ENCODE data around the gene PBOV1.

Gene PBOV1

GRCh38 chr6:138218449-138218848 lies at the start of gene PBOV1:
Gene PBOV1, minus strand, starts transcription at chr6:138218491. Its CDS starts 96 bp downstream, at chr6:138218395.
- DNase-seq: no peak

- DNase-seq: no peak
Observed at GRCh38 chr6:138266095-138266494, 47.8 kb upstream of the PBOV1 start.

GRCh38 chr6:138264372-138264880 lies 46.1 kb upstream of the PBOV1 start:
- DNase-seq: no peak

GRCh38 chr6:138263963-138264362 lies 45.7 kb upstream of the PBOV1 start:
- DNase-seq: no peak

GRCh38 chr6:138261116-138261780 lies 43.0 kb upstream of the PBOV1 start:
- no peak for DNase-seq

DNA sequence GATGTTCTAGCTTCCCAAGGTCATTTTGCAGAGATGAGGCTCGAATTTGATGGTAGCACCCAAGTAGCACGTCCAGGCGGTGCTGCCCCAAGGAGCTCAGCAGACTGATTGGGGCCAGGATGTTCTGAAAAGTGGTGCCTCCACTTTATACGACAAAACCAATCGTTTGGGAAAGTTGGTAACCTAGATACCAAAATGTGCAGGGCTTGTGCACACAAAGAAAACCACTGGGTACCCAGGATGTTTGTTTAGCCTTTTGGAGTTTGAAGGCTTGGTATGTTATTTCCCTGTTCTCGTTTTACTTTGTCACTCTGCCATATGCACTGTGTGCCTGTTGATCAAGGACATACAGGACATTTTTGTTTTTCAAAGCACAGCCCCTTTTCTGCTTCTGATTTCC lies 40.7 kb upstream of the PBOV1 start:
- no peak for DNase-seq

GRCh38 chr6:138258197-138258596 lies 39.9 kb upstream of the PBOV1 start:
- no peak for DNase-seq

DNA sequence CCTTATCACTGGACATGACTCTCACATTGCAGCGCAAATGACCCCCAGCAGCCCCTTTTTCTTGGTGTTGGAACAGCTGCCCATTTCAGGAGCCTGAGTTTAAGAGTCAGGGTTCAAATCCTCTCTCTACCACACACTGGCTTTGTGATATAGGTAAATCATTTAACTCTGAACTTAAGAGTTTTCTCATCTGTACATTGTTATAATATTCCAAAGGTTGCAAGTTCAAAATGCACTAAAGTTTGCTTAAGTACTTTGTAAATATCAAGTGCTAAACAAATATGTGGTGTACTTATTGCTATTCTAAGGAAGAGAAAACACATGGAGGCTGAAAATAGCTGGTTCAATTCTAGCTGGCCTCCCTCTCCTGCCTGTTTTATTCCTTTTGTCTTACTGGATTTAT lies 39.3 kb upstream of the PBOV1 start:
- DNase-seq: no peak

GRCh38 chr6:138255443-138255842 lies 37.2 kb upstream of the PBOV1 start:
- no peak for DNase-seq

GRCh38 chr6:138253731-138254130 lies 35.4 kb upstream of the PBOV1 start:
- DNase-seq: no peak

- DNase-seq: no peak
Observed at GRCh38 chr6:138250513-138251247, 32.4 kb upstream of the PBOV1 start.

DNA sequence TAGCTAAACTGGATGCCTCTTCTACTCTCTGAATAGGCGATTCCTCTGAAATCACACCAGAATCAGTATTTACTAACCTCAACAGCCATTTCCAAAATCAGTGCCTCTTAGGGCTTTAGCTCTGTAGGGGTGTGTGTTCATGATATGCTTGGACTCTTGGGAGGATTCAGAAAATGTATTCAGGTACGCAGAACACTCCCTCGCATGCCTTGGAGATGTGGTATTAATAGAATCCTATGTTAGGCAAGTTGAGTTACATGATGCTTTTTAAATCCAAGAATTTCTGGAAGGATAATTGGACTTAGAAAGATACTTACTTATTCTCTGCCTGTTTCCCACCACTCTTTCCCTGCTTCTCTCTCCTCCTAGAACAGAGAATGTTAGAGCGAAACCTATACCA lies 31.8 kb upstream of the PBOV1 start:
- DNase-seq: no peak

- DNase-seq: no peak
Observed at GRCh38 chr6:138248878-138249277, 30.6 kb upstream of the PBOV1 start.

GRCh38 chr6:138248011-138248410 lies 29.7 kb upstream of the PBOV1 start:
- DNase-seq: no peak

DNA sequence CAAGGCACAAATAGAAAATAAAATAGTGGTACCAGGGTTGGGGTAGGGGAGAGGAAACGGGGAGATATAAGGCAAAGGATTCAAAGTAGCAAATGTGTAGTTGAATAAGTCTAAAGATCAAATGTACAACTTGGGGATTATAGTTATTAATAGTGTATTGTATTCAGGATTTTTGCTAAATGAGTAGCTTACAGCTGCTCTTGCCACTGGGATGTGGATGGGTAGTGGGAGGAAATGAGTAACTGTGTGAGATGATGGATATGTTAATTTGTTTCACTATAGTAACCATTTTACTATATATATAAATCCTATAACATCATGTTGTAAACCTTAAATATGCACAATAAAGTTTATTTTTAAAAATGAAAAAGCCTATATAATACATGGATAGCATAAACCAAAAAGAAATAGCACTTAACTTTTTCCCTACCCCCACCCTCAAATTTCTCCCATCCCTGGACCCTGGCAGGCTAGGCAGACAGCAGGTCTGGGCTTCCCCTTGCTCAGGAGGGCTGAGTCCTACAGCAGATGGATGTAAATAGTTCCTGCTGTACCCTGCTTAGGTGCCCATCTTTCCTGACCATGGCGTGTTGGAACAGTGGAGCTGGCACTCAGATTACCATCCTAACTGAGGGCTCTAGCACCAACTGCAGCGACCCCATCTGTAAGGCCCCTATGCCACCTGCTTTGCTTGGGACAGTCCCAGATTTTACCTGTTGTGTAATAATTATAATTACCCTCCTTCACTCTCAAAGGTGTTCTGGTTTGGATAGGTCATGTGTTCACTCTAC lies 28.6 kb upstream of the PBOV1 start:
- DNase-seq: no peak

GRCh38 chr6:138245751-138246150 lies 27.5 kb upstream of the PBOV1 start:
- DNase-seq: no peak

DNA sequence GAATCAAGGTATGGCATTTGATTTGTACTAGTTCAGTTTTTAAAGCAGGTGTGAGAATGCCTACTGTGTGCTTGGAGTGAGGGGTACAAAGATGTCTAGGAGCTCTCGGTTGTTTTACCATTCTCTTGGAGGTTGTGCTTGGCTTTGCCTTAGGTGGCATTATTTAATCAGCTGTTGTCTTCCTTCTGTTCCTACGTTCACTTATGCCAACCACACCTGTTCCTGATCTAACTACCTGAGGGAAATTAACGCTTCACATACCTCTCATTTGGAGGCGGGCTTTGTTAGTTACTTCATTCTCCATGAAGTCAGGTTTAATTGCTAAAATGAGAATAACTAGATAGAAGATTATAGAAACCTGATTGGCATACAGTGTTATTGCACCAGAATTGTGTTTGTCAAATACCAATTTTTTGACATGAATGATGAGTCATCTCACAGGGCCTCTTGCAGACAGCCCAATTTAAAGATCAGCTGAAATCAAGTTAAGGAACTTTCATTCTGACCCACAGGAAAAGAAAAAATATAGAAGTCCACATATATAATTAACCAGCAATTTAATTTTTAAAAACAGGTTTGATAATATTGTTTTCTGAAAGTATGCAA lies 24.8 kb upstream of the PBOV1 start:
- DNase-seq: no peak

DNA sequence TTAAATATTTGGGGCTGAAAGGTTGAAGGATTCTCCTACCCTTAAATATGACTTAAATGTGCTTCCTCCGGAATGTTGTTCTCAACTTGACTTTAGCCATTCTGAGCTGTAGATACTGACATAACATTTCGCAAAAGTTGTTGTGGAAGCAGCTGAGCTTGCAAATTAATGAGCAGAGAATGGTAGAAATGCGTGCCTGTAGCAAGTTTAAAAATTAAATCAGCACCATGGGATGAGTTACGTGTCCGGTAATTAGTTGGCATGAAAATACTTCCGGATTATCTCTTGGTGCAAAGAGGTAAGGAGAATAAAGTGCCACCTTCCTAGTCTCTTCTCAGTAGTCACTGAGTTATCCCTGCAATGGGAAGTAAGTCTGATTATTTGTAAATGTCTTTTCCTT lies 23.6 kb upstream of the PBOV1 start:
- no peak for DNase-seq

- no peak for DNase-seq
Observed at GRCh38 chr6:138241381-138241780, 23.1 kb upstream of the PBOV1 start.

GRCh38 chr6:138240476-138241245 lies 22.4 kb upstream of the PBOV1 start:
- DNase-seq: no peak

DNA sequence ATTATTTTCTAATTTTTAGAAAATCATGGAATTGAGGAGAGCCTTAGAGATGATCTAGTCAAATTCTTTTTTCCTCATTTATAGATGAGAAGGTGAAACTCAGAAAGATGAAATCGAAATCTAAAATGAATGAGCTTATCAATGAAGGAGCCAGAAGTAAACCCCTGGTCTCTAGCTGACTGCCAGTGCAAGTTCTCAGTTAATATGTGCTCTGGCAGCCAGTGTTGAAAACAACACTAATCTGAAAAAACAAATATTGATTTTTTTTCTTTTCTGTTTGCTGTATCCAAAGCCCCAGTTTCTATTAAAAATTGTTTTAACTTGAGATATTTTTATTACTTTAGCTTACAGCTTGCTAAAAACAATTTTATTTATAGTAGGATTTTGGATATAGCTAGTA lies 21.5 kb upstream of the PBOV1 start:
- no peak for DNase-seq

DNA sequence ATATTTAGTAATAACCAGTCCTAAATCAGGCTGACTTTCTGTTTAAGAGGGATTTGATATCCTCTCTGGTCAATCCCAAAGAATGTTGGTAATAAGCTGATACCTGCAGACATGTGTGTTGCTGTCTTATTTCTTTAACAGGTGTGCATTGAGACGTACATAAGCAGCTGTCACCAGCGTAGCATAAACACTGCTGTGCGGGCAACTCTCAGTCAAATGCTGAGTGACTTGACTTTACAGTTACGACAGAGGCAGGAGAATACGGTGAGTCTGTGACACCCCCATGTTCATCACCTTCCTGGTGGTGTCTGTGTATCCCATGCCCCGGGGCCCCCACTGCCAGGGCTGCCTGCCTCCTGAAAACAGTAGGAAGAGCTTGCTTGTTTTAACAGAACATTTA lies 20.1 kb upstream of the PBOV1 start:
- no peak for DNase-seq
